Endothelial cell (in vitro differentiated cells): ENCODE results near the gene TOMM40. TPM values are rescaled to one million over a fixed set of nuclear protein-coding genes. Genes with fewer than 3 reads are reported as not detected.
"Not testable (repeated sequence)": the region's sequence is repeated elsewhere in the genome, so short reads cannot be mapped to it uniquely, and the experiment has no call there.

Source experiments
- DNase-seq: peaks from one replicate; pipeline ENCODE4 v3.0.0; 2021; ENCODE audit warnings: low spot score
- H3K27ac Mint-ChIP-seq: one replicate; pipeline ENCODE4 v1.8.0; 2021; ENCODE audit warnings: mixed read lengths, inconsistent platforms; ENCODE audit not compliant: unreplicated experiment
- H3K27me3 Mint-ChIP-seq: one replicate; pipeline ENCODE4 v1.8.0; 2021; ENCODE audit warnings: mild to moderate bottlenecking, moderate library complexity, mixed read lengths, inconsistent platforms; ENCODE audit not compliant: unreplicated experiment
- H3K36me3 Mint-ChIP-seq: one replicate; pipeline ENCODE4 v1.8.0; 2021; ENCODE audit warnings: mild to moderate bottlenecking, low read depth, mixed read lengths, inconsistent platforms; ENCODE audit not compliant: unreplicated experiment
- H3K4me1 Mint-ChIP-seq: one replicate; pipeline ENCODE4 v1.8.0; 2021; ENCODE audit warnings: mild to moderate bottlenecking, mixed read lengths, inconsistent platforms; ENCODE audit not compliant: unreplicated experiment
- H3K4me3 Mint-ChIP-seq: one replicate; pipeline ENCODE4 v1.8.0; 2021; ENCODE audit warnings: mild to moderate bottlenecking, mixed read lengths, inconsistent platforms; ENCODE audit not compliant: unreplicated experiment
- H3K9me3 Mint-ChIP-seq: one replicate; pipeline ENCODE4 v1.8.0; 2021; ENCODE audit warnings: mixed read lengths, inconsistent platforms; ENCODE audit not compliant: unreplicated experiment
- total RNA-seq: library from RNA; stranded (reverse); fragmentation: NEBNext Ultra II Directional; extraction: Animal tissue kit (Norgen Biotek cat#: 25700); gene quantifications from one replicate; pipeline ENCODE4 v1.2.1, GENCODE V29; 2021; ENCODE audit not compliant: unreplicated experiment
- TF ChIP-seq, protein P1 (sequence below): fragments of 200-600 bp; sonication (generic); IDR thresholded peaks from one replicate; pipeline ENCODE4 v1.5.0; 2021; ENCODE audit warnings: antibody characterized with exemption; ENCODE audit not compliant: unreplicated experiment

Gene TOMM40
- total RNA-seq, 1 donor from 2014 or later, result 60.5 TPM

DNA sequence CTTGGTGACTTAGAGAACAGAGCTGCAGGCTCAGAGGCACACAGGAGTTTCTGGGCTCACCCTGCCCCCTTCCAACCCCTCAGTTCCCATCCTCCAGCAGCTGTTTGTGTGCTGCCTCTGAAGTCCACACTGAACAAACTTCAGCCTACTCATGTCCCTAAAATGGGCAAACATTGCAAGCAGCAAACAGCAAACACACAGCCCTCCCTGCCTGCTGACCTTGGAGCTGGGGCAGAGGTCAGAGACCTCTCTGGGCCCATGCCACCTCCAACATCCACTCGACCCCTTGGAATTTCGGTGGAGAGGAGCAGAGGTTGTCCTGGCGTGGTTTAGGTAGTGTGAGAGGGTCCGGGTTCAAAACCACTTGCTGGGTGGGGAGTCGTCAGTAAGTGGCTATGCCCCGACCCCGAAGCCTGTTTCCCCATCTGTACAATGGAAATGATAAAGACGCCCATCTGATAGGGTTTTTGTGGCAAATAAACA lies 33.2 kb downstream of the TOMM40 start:
- Mint-ChIP-seq H3K9me3 (no peaks in the 10 kb centered on the region), H3K27me3 (peaks cover 5% of the 10 kb centered on the region), H3K4me1 (peaks cover 10% of the 10 kb centered on the region), H3K4me3 (no peak overlapping the region), H3K36me3 (no peaks in the 10 kb centered on the region), H3K27ac (no peak overlapping the region)
- TF ChIP-seq, protein P1, sequence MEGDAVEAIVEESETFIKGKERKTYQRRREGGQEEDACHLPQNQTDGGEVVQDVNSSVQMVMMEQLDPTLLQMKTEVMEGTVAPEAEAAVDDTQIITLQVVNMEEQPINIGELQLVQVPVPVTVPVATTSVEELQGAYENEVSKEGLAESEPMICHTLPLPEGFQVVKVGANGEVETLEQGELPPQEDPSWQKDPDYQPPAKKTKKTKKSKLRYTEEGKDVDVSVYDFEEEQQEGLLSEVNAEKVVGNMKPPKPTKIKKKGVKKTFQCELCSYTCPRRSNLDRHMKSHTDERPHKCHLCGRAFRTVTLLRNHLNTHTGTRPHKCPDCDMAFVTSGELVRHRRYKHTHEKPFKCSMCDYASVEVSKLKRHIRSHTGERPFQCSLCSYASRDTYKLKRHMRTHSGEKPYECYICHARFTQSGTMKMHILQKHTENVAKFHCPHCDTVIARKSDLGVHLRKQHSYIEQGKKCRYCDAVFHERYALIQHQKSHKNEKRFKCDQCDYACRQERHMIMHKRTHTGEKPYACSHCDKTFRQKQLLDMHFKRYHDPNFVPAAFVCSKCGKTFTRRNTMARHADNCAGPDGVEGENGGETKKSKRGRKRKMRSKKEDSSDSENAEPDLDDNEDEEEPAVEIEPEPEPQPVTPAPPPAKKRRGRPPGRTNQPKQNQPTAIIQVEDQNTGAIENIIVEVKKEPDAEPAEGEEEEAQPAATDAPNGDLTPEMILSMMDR, result no peak
- no peak for DNase-seq

DNA sequence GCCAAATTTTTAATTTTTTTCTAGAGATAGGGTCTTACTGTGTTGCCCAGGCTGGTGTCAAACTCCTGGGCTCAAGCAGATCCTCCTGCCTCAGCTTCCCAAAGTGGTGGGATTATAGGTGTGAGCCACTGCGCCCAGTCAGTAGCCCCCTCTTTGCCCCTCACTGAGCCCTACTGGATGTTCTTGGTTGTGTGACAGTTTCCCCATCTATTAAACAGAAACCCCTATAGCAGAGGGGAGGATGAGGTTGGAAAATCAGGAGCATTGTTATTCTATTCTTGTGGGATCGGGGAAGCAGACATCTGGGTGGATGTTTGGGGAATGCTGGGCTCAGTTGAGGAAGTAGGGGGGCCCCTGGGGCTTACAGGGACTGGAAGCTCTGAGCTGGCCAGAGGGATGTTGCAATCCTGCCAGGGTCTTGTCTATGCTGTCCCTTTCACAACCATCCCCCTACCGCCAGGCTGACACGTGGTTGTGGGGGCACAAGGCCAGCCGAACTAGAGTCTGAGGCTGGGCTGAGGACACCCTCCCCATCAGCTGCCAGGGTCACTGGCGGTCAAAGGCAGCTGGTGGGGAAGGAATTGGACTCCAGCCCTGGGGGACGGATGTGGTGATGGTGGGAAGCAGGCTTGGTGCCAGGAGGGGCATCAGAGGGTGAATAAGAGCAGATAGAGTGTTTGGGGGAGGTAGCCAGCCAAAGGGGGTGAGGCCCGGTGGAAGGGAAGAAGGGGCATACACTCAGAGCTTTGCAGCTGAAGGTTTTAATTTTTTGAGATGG lies 34.2 kb downstream of the TOMM40 start:
- Mint-ChIP-seq H3K4me1 (peaks cover 10% of the 10 kb centered on the region), H3K9me3 (no peaks in the 10 kb centered on the region), H3K4me3 (no peak overlapping the region), H3K27me3 (peaks cover 7% of the 10 kb centered on the region), H3K36me3 (no peaks in the 10 kb centered on the region), H3K27ac (no peak overlapping the region)
- DNase-seq, result no peak
- TF ChIP-seq, protein P1, result no peak

GRCh38 chr19:44926245-44927077 lies 35.4 kb downstream of the TOMM40 start:
- DNase-seq, H3K9me3 Mint-ChIP-seq, H3K27me3 Mint-ChIP-seq, H3K36me3 Mint-ChIP-seq, H3K27ac Mint-ChIP-seq, H3K4me3 Mint-ChIP-seq: not testable (repeated sequence)
- peaks cover 10% of the 10 kb centered on the region for H3K4me1 Mint-ChIP-seq

DNA sequence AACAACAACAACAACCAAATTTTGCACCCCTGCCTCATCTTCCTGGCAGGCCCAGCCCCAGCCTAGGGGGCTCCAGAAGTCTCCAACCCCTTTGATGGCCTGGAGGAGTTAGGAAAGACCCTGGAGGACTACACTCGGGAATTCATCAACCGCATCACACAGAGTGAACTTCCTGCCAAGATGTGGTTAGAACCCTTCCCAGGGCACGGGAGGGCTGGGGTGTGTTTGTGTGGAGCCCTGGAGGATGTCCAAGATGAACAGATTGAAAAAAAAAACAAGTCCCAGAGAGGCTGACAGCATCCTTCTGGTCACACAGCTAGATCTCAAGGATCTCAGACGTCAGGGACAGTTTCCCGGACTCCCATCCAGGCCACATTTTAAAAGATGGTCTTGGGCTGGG lies 36.7 kb downstream of the TOMM40 start:
- peaks cover 7% of the 10 kb centered on the region for H3K27me3 Mint-ChIP-seq
- H3K27ac Mint-ChIP-seq, result no peak overlapping the region
- no peaks in the 10 kb centered on the region for H3K36me3 Mint-ChIP-seq
- DNase-seq, result no peak
- no peak overlapping the region for H3K4me3 Mint-ChIP-seq
- TF ChIP-seq, protein P1, result no peak
- no peaks in the 10 kb centered on the region for H3K9me3 Mint-ChIP-seq
- H3K4me1 Mint-ChIP-seq, result peaks cover 10% of the 10 kb centered on the region

DNA sequence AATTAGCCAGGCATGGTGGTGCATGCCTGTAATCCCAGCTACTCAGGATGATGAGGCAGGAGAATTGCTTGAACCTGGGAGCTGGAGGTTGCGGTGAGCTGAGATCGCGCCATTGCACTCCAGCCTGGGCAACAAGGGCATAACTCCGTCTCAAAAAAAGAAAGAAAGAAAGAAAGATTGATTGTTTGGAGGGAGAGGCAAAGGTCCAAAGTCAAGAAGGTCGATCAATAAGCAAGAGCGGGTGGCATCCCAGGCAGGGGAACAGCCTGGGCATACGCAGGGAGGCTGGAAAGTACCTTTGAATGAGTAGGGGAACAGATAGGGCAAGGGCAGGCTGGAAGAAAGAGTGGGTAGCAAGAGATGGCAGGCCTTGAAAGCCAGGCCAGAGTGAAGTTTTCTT lies 39.0 kb downstream of the TOMM40 start:
- DNase-seq, result no peak
- Mint-ChIP-seq H3K27ac (no peak overlapping the region), H3K4me3 (no peak overlapping the region)

More for the DNA sequence above, 39.0 kb downstream of the TOMM40 start:
- Mint-ChIP-seq H3K27me3 (peaks cover 9% of the 10 kb centered on the region), H3K4me1 (peaks cover 10% of the 10 kb centered on the region), H3K9me3 (no peaks in the 10 kb centered on the region), H3K36me3 (no peaks in the 10 kb centered on the region)
- TF ChIP-seq, protein P1, result no peak
